GM12878 (cell line): ENCODE data around the gene PPP1R13B. TPM values are rescaled to one million over a fixed set of nuclear protein-coding genes. Genes with fewer than 3 reads are reported as not detected.

ENCODE experiments used
- ATAC-seq: fragments of 200-7000 bp; cut with Tn5 transposase; 3 replicates; pipeline ENCODE4 v1.9.1; 2020; ENCODE audit warnings: mild to moderate bottlenecking, moderate library complexity
- BruUV-seq: library from RNA; stranded (reverse); fragments of 400-500 nt; replicated peaks from 2 replicates; lab custom pipeline; 2021; lab: Mats Ljungman, UMichigan
- CTCF ChIA-PET: fragments of 300-600 bp; sonication (Branson Sonifier 250); formaldehyde crosslinking; extraction: SDS; loops from one replicate; lab custom pipeline; 2021; ENCODE audit warnings: inconsistent platforms; lab: Yijun Ruan, JAX
- POLR2A ChIA-PET: fragments of 350-600 bp; formaldehyde crosslinking; extraction: SDS; loops from one replicate; lab custom pipeline; 2021; ENCODE audit warnings: inconsistent platforms; lab: Charles Lee
- RAD21 ChIA-PET: fragments of 300-600 bp; sonication (Branson Sonifier 250); formaldehyde crosslinking; loops from one replicate; lab custom pipeline; 2023; ENCODE audit warnings: antibody characterized with exemption; ENCODE audit not compliant: unreplicated experiment; lab: Charles Lee
- SMC1A ChIA-PET: fragments of 300-600 bp; sonication (Branson Sonifier 250); formaldehyde crosslinking; loops from one replicate; lab custom pipeline; 2023; ENCODE audit not compliant: unreplicated experiment, uncharacterized antibody; lab: Charles Lee
- DNase-seq: peaks from one replicate; pipeline ENCODE4 v3.0.0-alpha.2; 2011; ENCODE audit warnings: low read depth, low spot score
- FAIRE-seq: peaks from 3 replicates; lab custom pipeline; 2011; peaks lifted over from hg19 to GRCh38; lab: Jason Lieb, UNC
- H2AFZ ChIP-seq: 2 replicates; pipeline ENCODE4 v1.6.0; 2011; ENCODE audit warnings: low read depth, low read length, control low read depth; ENCODE audit not compliant: control insufficient read depth
- H3K27ac ChIP-seq: 2 replicates; pipeline ENCODE4 v1.5.1; 2011; ENCODE audit warnings: control low read depth; ENCODE audit not compliant: control insufficient read depth, insufficient read depth
- H3K27me3 ChIP-seq, 2 experiments: replicated peaks in 1 of 2; 2 replicates each; pipeline versions ENCODE4 v1.6.0 to v1.6.1; 2011; ENCODE audit warnings: low read length in 1 of 2; ENCODE audit not compliant: control insufficient read depth in 2 of 2, insufficient read depth in 2 of 2
- H3K36me3 ChIP-seq, 2 experiments: 2 replicates each; pipeline ENCODE4 v1.5.1; 2011; ENCODE audit warnings: low read length in 1 of 2; ENCODE audit not compliant: control insufficient read depth in 2 of 2, insufficient read depth in 2 of 2
- H3K4me1 ChIP-seq: 2 replicates; pipeline ENCODE4 v1.6.1; 2011; ENCODE audit warnings: mild to moderate bottlenecking, low read length, moderate library complexity, mixed read lengths; ENCODE audit not compliant: control insufficient read depth, insufficient read depth
- H3K4me2 ChIP-seq: 2 replicates; pipeline ENCODE4 v1.6.0; 2011; ENCODE audit warnings: control low read depth; ENCODE audit not compliant: control insufficient read depth, insufficient read depth
- H3K4me3 ChIP-seq: fragments of 200-600 bp; sonication (generic); 2 replicates; pipeline ENCODE4 v1.5.1; 2016
- H3K79me2 ChIP-seq: 2 replicates; pipeline ENCODE4 v1.6.0; 2011; ENCODE audit warnings: low read length; ENCODE audit not compliant: control insufficient read depth, insufficient read depth
- H3K9ac ChIP-seq: 2 replicates; pipeline ENCODE4 v1.8.0; 2011; ENCODE audit warnings: low read length, control low read depth, mixed read lengths; ENCODE audit not compliant: control insufficient read depth, insufficient read depth
- H3K9me3 ChIP-seq: replicated peaks from 3 replicates; pipeline ENCODE4 v1.5.1; 2011; ENCODE audit warnings: mild to moderate bottlenecking, low read length; ENCODE audit not compliant: control insufficient read depth, insufficient read depth
- H4K20me1 ChIP-seq: 2 replicates; pipeline ENCODE4 v1.6.0; 2011; ENCODE audit not compliant: control insufficient read depth, insufficient read depth
- NFYB ChIP-seq: IDR thresholded peaks from 2 replicates; pipeline ENCODE4 v1.6.1; 2011; ENCODE audit warnings: low read depth, mild to moderate bottlenecking, low read length, improper control_type of control experiment, moderate library complexity; ENCODE audit not compliant: insufficient read depth
- POLR2A ChIP-seq: IDR thresholded peaks from 2 replicates; pipeline ENCODE4 v1.6.1; 2011; ENCODE audit warnings: low read depth, mild to moderate bottlenecking, low read length
- WGBS: methylation state at CpG from one replicate; pipeline ENCODE4 v1.1.6; 2016; ENCODE audit warnings: low lambda C conversion rate; ENCODE audit not compliant: insufficient replicate concordance, insufficient coverage; ENCODE audit errors: missing lambda C conversion rate; 5-methylcytosine and 5-hydroxymethylcytosine counted together
- in situ Hi-C: fragments of 300-500 bp; cut with MboI; formaldehyde crosslinking; loops from 9 replicates; pipeline ENCODE4 v1.14.3; 2018; ENCODE audit warnings: mixed read lengths
- intact Hi-C: fragments of 100-400 bp; cut with micrococcal nuclease; formaldehyde crosslinking; loops from one replicate; pipeline ENCODE4 v1.14.2; 2022; ENCODE audit not compliant: unreplicated experiment
- polyA plus RNA-seq, 11 experiments: library from polyadenylated mRNA; depleted of rRNA in 4 of 11; unstranded in 6 of 11; stranded (reverse) in 5 of 11; fragments of >200 nt; fragmentation: Nextera tagmentation in 4 of 11; fragmentation: Illumina TruSeq in 1 of 11; extraction: Ambion mirVana in 4 of 11; extraction: Trizol in 1 of 11; gene quantifications; 1 replicate in 1 of 11; 2 replicates in 10 of 11; pipeline versions ENCODE4 v1.2.1 to v1.2.3, GENCODE V29; 2011 to 2016; ENCODE audit warnings: inconsistent platforms in 2 of 11, missing spikeins in 2 of 11, low read depth in 1 of 11
- total RNA-seq, 4 experiments: library from RNA; depleted of rRNA in 3 of 4; stranded (reverse); fragments of >200 nt in 3 of 4; fragmentation: Illumina TruSeq in 1 of 4; extraction: Trizol in 1 of 4; gene quantifications; 2 replicates each; pipeline versions ENCODE4 v1.2.1 to v1.2.3, GENCODE V29; 2013 to 2021
- TF ChIP-seq, protein P1 (sequence below): fragments of 450-650 bp; IDR thresholded peaks from 2 replicates; pipeline ENCODE4 v1.6.1; 2016; ENCODE audit warnings: mild to moderate bottlenecking

Gene PPP1R13B
- total and polyA plus RNA-seq, 10 of the 15 experiments (the other 5 are each of a cell fraction or from before 2014, with no cell fraction given), result 0.16 to 8.1 (median 3.2) TPM

DNA sequence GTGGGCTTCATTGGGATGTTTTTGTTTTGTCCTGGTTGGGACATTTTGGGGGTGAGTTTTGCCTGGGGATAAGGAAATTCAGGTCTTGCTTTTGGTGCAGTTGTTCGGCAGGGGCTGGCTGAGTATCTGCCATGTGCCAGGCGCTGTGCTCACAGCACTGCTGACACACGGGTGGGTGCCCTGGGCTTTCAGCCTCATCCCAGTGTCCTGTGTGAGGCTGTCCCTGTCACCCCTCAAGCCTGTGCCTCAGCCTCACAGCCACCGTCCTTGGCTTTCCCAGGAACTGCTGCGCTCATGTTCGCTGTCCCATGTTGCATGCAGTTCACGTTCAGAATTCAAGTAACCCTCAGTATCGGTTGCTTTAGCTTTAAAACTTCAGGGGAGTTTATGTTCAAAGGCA lies 157.0 kb downstream of the PPP1R13B start:
- no peak for DNase-seq
- peak overlapping the region; percentile 43; the same call in 1 of the 2 replicates for H3K4me3 ChIP-seq
- intact Hi-C loops, result no loop called here
- 88% methylated on average over 8 of the region's 8 CpGs for WGBS
- ChIA-PET RAD21 (interaction anchor here (1.2 to 1.6 kb wide), 2 partner anchors 13 to 25 kb away, joined by 3 to 4 read pairs; partner anchors contain the start of genes XRCC3 and ZFYVE21), CTCF (interaction anchor here (1.3 kb wide), 1 partner anchor 10 kb away, joined by 5 read pairs; no protein-coding TSS in a partner anchor), SMC1A (no interaction called here), POLR2A (interaction anchor here (1.0 to 1.2 kb wide), 3 partner anchors 25 to 126 kb away, joined by 3 to 5 read pairs (median 3); partner anchors contain the start of genes XRCC3 and ZFYVE21)
- H3K9me3 ChIP-seq, result no peaks in the 10 kb centered on the region
- FAIRE-seq, result no peak
- peak overlapping the region; percentile 51 for H3K9ac ChIP-seq
- no peak overlapping the region for H2AFZ ChIP-seq
- TSS peak; percentile 27 for BruUV-seq
- peaks cover 38% of the 10 kb centered on the region for H3K4me1 ChIP-seq
- H3K36me3 ChIP-seq, result peaks cover 11 to 29% of the 10 kb centered on the region in 2 experiments
- TF ChIP-seq POLR2A (peak; percentile 43), NFYB (no peak)
- TF ChIP-seq, protein P1, sequence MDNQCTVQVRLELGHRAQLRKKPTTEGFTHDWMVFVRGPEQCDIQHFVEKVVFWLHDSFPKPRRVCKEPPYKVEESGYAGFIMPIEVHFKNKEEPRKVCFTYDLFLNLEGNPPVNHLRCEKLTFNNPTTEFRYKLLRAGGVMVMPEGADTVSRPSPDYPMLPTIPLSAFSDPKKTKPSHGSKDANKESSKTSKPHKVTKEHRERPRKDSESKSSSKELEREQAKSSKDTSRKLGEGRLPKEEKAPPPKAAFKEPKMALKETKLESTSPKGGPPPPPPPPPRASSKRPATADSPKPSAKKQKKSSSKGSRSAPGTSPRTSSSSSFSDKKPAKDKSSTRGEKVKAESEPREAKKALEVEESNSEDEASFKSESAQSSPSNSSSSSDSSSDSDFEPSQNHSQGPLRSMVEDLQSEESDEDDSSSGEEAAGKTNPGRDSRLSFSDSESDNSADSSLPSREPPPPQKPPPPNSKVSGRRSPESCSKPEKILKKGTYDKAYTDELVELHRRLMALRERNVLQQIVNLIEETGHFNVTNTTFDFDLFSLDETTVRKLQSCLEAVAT, result peak; percentile 81
- peak overlapping the region; percentile 97 for H3K27ac ChIP-seq
- ATAC-seq, result no peak
- no peaks in the 10 kb centered on the region for H3K27me3 ChIP-seq
- H3K79me2 ChIP-seq, result peaks cover 11% of the 10 kb centered on the region
- H3K4me2 ChIP-seq, result peak overlapping the region; percentile 86
- H4K20me1 ChIP-seq, result no peaks in the 10 kb centered on the region
- in situ Hi-C loops, result no loop called here
